ENCODE measurements around the gene IGSF23. TPM values are rescaled to one million over a fixed set of nuclear protein-coding genes. Genes with fewer than 3 reads are reported as not detected.
A peak's percentile ranks its signal among the peaks of the same experiment; 100 is the strongest.
"Not testable (repeated sequence)": the region's sequence is repeated elsewhere in the genome, so short reads cannot be mapped to it uniquely, and the experiment has no call there.

IGSF23 gene
- total RNA-seq, 1 experiment from 2014 or later, result not detected

DNA sequence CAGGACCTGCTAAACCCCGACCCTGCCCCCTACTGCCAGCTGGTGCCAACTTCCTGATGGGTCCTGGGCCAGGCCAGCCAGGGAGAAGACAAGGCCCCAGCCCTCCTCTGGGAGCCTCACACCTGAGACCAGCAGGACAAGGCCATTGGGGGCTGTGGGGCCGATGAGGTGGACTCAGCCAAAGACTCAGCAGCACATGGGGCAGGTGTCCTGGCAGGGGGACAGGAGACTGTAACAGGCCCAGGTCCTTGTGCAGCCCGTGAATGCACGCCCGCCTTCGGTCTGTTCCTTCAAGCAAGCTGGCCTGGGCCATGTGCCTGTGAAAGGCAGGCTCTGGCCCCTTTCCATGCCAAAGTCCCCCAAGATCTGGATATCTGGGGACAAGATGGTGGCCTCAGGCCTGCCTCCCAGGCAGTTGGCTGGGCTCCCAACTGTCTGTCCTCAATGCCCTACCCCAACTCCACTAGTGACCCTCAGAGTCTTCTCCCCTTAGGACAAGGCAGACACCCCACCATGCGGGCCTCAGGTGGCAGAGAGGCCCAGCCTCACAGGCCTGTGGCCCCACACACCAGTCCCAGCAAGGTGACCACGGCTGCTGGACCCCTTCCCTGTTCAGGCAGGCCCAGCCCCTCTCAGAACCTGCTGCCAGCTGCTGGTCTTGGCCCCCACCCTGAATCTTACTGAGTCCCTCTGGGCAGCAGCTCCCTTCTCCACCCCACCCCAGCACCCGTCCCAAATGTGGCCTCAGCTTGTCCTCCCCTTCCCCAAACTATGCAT lies 70.3 kb downstream of the IGSF23 start:
- Histone ChIP-seq H3K4me1 (ENCODE audit: insufficient read depth, low read length, poor library complexity, severe bottlenecking) (no peaks in the 10 kb centered on the region), H3K27ac (ENCODE audit: low read depth, low read length, poor library complexity, severe bottlenecking) (no peak overlapping the region), H3K27me3 (replicated peaks; ENCODE audit: insufficient read depth, low read depth, low read length, poor library complexity) (no peaks in the 10 kb centered on the region), H3K4me3 (ENCODE audit: low read depth, low read length, poor library complexity, severe bottlenecking) (no peak overlapping the region), H3K36me3 (ENCODE audit: insufficient read depth, low read length, poor library complexity, severe bottlenecking) (no peaks in the 10 kb centered on the region), H3K9me3 (ENCODE audit: low read depth, low read length, poor library complexity, severe bottlenecking) (no peaks in the 10 kb centered on the region)
- BruUV-seq (replicated peaks), result no TSS peak
- POLR2A ChIA-PET (ENCODE audit: low non-redundant PET), result no interaction called here
- DNase-seq (ENCODE audit: low spot score), result no peak
- intact Hi-C loops (cut with micrococcal nuclease; ENCODE audit: unreplicated experiment), result loop anchor here (10.0 kb wide), 2 partner anchors 161 to 271 kb away; partner anchors contain the start of genes CLPTM1 and NECTIN2
- TF ChIP-seq, protein P1, sequence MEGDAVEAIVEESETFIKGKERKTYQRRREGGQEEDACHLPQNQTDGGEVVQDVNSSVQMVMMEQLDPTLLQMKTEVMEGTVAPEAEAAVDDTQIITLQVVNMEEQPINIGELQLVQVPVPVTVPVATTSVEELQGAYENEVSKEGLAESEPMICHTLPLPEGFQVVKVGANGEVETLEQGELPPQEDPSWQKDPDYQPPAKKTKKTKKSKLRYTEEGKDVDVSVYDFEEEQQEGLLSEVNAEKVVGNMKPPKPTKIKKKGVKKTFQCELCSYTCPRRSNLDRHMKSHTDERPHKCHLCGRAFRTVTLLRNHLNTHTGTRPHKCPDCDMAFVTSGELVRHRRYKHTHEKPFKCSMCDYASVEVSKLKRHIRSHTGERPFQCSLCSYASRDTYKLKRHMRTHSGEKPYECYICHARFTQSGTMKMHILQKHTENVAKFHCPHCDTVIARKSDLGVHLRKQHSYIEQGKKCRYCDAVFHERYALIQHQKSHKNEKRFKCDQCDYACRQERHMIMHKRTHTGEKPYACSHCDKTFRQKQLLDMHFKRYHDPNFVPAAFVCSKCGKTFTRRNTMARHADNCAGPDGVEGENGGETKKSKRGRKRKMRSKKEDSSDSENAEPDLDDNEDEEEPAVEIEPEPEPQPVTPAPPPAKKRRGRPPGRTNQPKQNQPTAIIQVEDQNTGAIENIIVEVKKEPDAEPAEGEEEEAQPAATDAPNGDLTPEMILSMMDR (conservative IDR thresholded peaks at IDR 0.05; ENCODE audit: low read depth, low read length), result no peak
- CTCF ChIA-PET, result no interaction called here

DNA sequence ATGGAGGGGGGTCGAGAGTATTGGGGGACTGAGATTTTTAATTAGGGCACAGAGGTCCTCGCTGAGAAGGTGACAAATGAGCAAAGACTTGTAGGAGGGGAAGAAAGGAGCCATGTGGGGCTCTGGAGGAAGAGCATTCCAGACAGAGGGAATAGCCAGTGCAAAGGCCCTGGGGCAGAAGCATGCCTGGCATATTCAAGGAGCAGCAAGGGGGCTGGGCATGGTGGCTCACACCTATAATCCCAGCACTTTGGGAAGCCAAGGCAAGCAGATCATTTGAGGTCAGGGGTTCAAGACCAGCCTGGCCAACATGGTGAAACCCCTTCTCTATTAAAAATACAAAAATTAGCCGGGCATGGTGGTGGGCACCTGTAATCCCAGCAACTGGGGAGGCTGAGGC lies 71.0 kb downstream of the IGSF23 start:
- POLR2A ChIA-PET (ENCODE audit: low non-redundant PET); CTCF ChIA-PET; BruUV-seq (replicated peaks); H3K27me3 ChIP-seq (replicated peaks; ENCODE audit: insufficient read depth, low read depth, low read length, poor library complexity); DNase-seq (ENCODE audit: low spot score); H3K9me3 ChIP-seq (ENCODE audit: low read depth, low read length, poor library complexity, severe bottlenecking); H3K4me1 ChIP-seq (ENCODE audit: insufficient read depth, low read length, poor library complexity, severe bottlenecking); H3K36me3 ChIP-seq (ENCODE audit: insufficient read depth, low read length, poor library complexity, severe bottlenecking); H3K4me3 ChIP-seq (ENCODE audit: low read depth, low read length, poor library complexity, severe bottlenecking): not testable (repeated sequence)
- peak overlapping the region; percentile 52 for H3K27ac ChIP-seq (ENCODE audit: low read depth, low read length, poor library complexity, severe bottlenecking)
- intact Hi-C loops (cut with micrococcal nuclease; ENCODE audit: unreplicated experiment), result loop anchor here (10.0 kb wide), 2 partner anchors 160 to 270 kb away; partner anchors contain the start of genes CLPTM1 and NECTIN2

DNA sequence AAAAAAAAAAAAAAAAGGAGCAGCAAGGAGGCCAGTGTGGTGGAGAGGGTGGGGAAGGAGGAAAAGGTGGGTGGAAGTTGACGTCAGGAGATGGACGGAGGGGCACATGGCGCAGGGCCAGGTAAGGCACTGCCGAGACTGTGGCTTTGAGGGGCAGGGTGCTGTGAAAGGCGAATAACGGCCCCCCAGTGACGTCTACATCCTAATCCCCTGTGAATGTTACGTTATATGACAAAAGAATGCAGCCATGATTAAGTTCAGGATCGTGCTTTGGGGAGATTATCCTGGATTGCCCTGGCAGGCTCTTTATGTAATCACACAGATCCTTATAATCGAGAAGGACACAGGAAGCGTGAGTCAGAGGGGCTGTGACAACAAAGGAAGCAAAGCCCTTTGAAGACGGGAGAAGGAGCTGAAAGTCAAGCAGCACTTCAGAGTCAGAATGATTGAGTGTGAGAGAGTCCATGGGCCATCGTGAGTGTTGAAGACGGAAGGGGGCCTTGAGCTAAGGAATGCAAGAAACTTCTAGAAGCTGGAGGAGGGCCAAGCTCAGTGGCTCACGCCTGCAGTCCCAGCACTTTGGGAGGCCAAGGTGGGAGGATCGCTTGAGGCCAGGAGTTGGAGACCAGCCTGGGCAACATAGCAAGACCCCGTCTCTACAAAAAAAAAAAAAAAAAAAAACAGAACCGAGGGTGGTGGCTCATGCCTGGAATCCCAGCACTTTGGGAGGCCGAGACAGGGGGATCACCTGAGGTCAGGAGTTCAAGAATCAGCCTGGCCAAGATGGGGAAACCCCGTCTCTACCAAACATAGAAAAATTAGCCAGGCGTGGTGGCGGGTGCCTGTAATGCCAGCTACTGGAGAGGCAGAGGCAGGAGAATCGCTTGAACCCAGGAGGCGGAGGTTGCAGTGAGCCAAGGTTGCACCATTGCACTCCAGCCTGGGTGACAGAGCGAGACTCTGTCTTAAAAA lies 71.8 kb downstream of the IGSF23 start:
- Histone ChIP-seq H3K4me1 (ENCODE audit: insufficient read depth, low read length, poor library complexity, severe bottlenecking) (no peaks in the 10 kb centered on the region), H3K27me3 (replicated peaks; ENCODE audit: insufficient read depth, low read depth, low read length, poor library complexity) (no peaks in the 10 kb centered on the region), H3K4me3 (ENCODE audit: low read depth, low read length, poor library complexity, severe bottlenecking) (no peak overlapping the region), H3K36me3 (ENCODE audit: insufficient read depth, low read length, poor library complexity, severe bottlenecking) (no peaks in the 10 kb centered on the region), H3K9me3 (ENCODE audit: low read depth, low read length, poor library complexity, severe bottlenecking) (no peaks in the 10 kb centered on the region), H3K27ac (ENCODE audit: low read depth, low read length, poor library complexity, severe bottlenecking) (peak overlapping the region; percentile 52)
- CTCF ChIA-PET, result interaction anchor here (0.7 kb wide), 2 partner anchors 115 to 179 kb away, joined by 4 read pairs; no protein-coding TSS in a partner anchor
- TSS peak; percentile 38 for BruUV-seq (replicated peaks)
- TF ChIP-seq EZH2 (IDR thresholded peaks at IDR 0.05; ENCODE audit: borderline replicate concordance, low read depth, low read length, poor library complexity, severe bottlenecking), result no peak
- POLR2A ChIA-PET (ENCODE audit: low non-redundant PET), result no interaction called here
- peak; percentile 92 for DNase-seq (ENCODE audit: low spot score)
- intact Hi-C loops (cut with micrococcal nuclease; ENCODE audit: unreplicated experiment), result loop anchor here (10.0 kb wide), 2 partner anchors 160 to 270 kb away; partner anchors contain the start of genes CLPTM1 and NECTIN2

DNA sequence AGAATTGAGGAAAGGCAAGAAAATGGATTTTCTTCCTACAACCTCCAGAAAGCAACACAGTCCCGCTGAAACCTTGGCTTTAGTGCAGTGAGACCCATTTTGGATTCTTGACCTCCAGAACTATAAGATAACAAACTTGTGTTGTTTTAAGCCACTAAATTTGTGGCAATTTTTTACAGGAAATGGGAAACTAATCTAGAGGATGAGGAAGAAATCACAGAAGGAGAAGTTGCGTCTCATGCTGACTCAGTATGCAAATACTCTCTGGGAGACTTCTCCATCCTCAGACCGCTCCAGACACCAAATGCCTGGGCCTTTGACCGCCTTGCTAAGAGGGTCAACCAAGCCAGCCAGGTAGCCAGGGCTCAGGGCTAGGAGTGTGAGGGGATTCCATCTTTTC lies 72.5 kb downstream of the IGSF23 start:
- intact Hi-C loops (cut with micrococcal nuclease; ENCODE audit: unreplicated experiment), result loop anchor here (10.0 kb wide), 2 partner anchors 159 to 269 kb away; partner anchors contain the start of genes CLPTM1 and NECTIN2
- Histone ChIP-seq H3K27ac (ENCODE audit: low read depth, low read length, poor library complexity, severe bottlenecking) (peak overlapping the region; percentile 25), H3K9me3 (ENCODE audit: low read depth, low read length, poor library complexity, severe bottlenecking) (no peaks in the 10 kb centered on the region), H3K4me1 (ENCODE audit: insufficient read depth, low read length, poor library complexity, severe bottlenecking) (no peaks in the 10 kb centered on the region), H3K27me3 (replicated peaks; ENCODE audit: insufficient read depth, low read depth, low read length, poor library complexity) (no peaks in the 10 kb centered on the region), H3K4me3 (ENCODE audit: low read depth, low read length, poor library complexity, severe bottlenecking) (no peak overlapping the region), H3K36me3 (ENCODE audit: insufficient read depth, low read length, poor library complexity, severe bottlenecking) (no peaks in the 10 kb centered on the region)
- no peak for DNase-seq (ENCODE audit: low spot score)
- POLR2A ChIA-PET (ENCODE audit: low non-redundant PET), result no interaction called here
- CTCF ChIA-PET, result interaction anchor here (0.6 to 0.7 kb wide), 2 partner anchors 35 to 180 kb away, joined by 4 read pairs; no protein-coding TSS in a partner anchor
- TF ChIP-seq, protein P1 (conservative IDR thresholded peaks at IDR 0.05; ENCODE audit: low read depth, low read length), result no peak
- no peak for TF ChIP-seq EZH2 (IDR thresholded peaks at IDR 0.05; ENCODE audit: borderline replicate concordance, low read depth, low read length, poor library complexity, severe bottlenecking)
- no TSS peak for BruUV-seq (replicated peaks)
